IMR-90 (cell line): ENCODE data around the gene MIB1. TPM values are rescaled to one million over a fixed set of nuclear protein-coding genes. Genes with fewer than 3 reads are reported as not detected.

Source experiments
- ATAC-seq: fragments of 200-7000 bp; cut with Tn5 transposase; 2 replicates; pipeline ENCODE4 v1.9.1; 2020; ENCODE audit warnings: low read depth, mild to moderate bottlenecking, moderate library complexity
- BruUV-seq: library from RNA; stranded (reverse); fragments of 400-500 nt; replicated peaks from 2 replicates; lab custom pipeline; 2021; lab: Mats Ljungman, UMichigan
- CTCF ChIA-PET: fragments of 300-600 bp; formaldehyde crosslinking; extraction: SDS; loops from one replicate; lab custom pipeline; 2021; ENCODE audit warnings: antibody characterized with exemption; lab: Yijun Ruan, JAX
- POLR2A ChIA-PET: fragments of 300-600 bp; sonication (Branson Sonifier 250); formaldehyde crosslinking; loops from one replicate; lab custom pipeline; 2022; ENCODE audit warnings: antibody characterized with exemption; ENCODE audit not compliant: unreplicated experiment; lab: Charles Lee
- DNase-seq: peaks from one replicate; pipeline ENCODE4 v3.0.0; 2013
- H2AFZ ChIP-seq: replicated peaks from 2 replicates; pipeline ENCODE3; 2013; ENCODE audit warnings: low read length, mild to moderate bottlenecking; ENCODE audit not compliant: poor library complexity
- H2AK5ac ChIP-seq: 2 replicates; pipeline ENCODE4 v1.6.1; 2013; ENCODE audit warnings: low read depth, low read length, inconsistent platforms
- H2AK9ac ChIP-seq: replicated peaks from 2 replicates; pipeline ENCODE3; 2013; ENCODE audit warnings: mild to moderate bottlenecking, low read depth, low read length, moderate library complexity; ENCODE audit not compliant: poor library complexity
- H2BK120ac ChIP-seq: 2 replicates; pipeline ENCODE4 v1.6.1; 2013; ENCODE audit warnings: low read depth, low read length, inconsistent platforms
- H2BK15ac ChIP-seq: 3 replicates; pipeline ENCODE4 v1.6.1; 2013; ENCODE audit warnings: low read depth, low read length, inconsistent platforms
- H2BK20ac ChIP-seq: 2 replicates; pipeline ENCODE4 v1.6.1; 2013; ENCODE audit warnings: low read depth, mild to moderate bottlenecking, inconsistent platforms, low read length, moderate library complexity
- H2BK5ac ChIP-seq: 2 replicates; pipeline ENCODE4 v1.6.1; 2013; ENCODE audit warnings: mild to moderate bottlenecking, low read depth, low read length, inconsistent platforms; ENCODE audit not compliant: poor library complexity, severe bottlenecking
- H3K14ac ChIP-seq: replicated peaks from 2 replicates; pipeline ENCODE4 v1.6.1; 2013; ENCODE audit warnings: low read depth, low read length, inconsistent platforms
- H3K18ac ChIP-seq: 2 replicates; pipeline ENCODE4 v1.6.1; 2013; ENCODE audit warnings: low read depth, low read length, control low read depth
- H3K23ac ChIP-seq: 2 replicates; pipeline ENCODE4 v1.6.1; 2013; ENCODE audit warnings: low read depth, low read length, inconsistent platforms
- H3K27ac ChIP-seq: 2 replicates; pipeline ENCODE4 v1.5.1; 2013; ENCODE audit warnings: mild to moderate bottlenecking, control low read depth, low read length; ENCODE audit not compliant: insufficient read depth
- H3K27me3 ChIP-seq: 2 replicates; pipeline ENCODE4 v1.6.1; 2013; ENCODE audit warnings: low read length; ENCODE audit not compliant: control insufficient read depth, insufficient read depth
- H3K36me3 ChIP-seq: 2 replicates; pipeline ENCODE4 v1.6.1; 2013; ENCODE audit warnings: low read length, mixed read lengths; ENCODE audit not compliant: control insufficient read depth, insufficient read depth
- H3K4ac ChIP-seq: 2 replicates; pipeline ENCODE4 v1.6.1; 2013; ENCODE audit warnings: low read depth, low read length, inconsistent platforms
- H3K4me1 ChIP-seq: 2 replicates; pipeline ENCODE4 v1.6.1; 2013; ENCODE audit warnings: low read length, mixed read lengths; ENCODE audit not compliant: control insufficient read depth, insufficient read depth
- H3K4me2 ChIP-seq: 2 replicates; pipeline ENCODE4 v1.6.1; 2013; ENCODE audit warnings: low read depth, mild to moderate bottlenecking, control low read depth, low read length, moderate library complexity
- H3K4me3 ChIP-seq: 2 replicates; pipeline ENCODE4 v1.5.1; 2013; ENCODE audit warnings: low read depth, mild to moderate bottlenecking, control low read depth, low read length, moderate library complexity; ENCODE audit not compliant: insufficient read depth
- H3K56ac ChIP-seq: 2 replicates; pipeline ENCODE4 v1.6.1; 2013; ENCODE audit warnings: low read length, inconsistent platforms; ENCODE audit not compliant: insufficient read depth; ENCODE audit errors: extremely low read depth
- H3K79me1 ChIP-seq, 2 experiments: 2 replicates each; pipeline ENCODE4 v1.6.1; 2013; ENCODE audit warnings: low read length in 2 of 2, inconsistent platforms in 1 of 2, low read depth in 1 of 2
- H3K9ac ChIP-seq: 2 replicates; pipeline ENCODE4 v1.6.1; 2013; ENCODE audit warnings: low read depth, low read length, control low read depth
- H3K9me1 ChIP-seq: 2 replicates; pipeline ENCODE4 v1.6.1; 2013; ENCODE audit warnings: low read length, inconsistent platforms; ENCODE audit not compliant: insufficient read depth
- H3K9me3 ChIP-seq: 2 replicates; pipeline ENCODE4 v1.6.1; 2013; ENCODE audit warnings: low read length; ENCODE audit not compliant: control insufficient read depth, insufficient read depth
- H4K20me1 ChIP-seq: 2 replicates; pipeline ENCODE4 v1.6.1; 2013; ENCODE audit warnings: low read length, inconsistent platforms; ENCODE audit not compliant: insufficient read depth
- H4K5ac ChIP-seq: 2 replicates; pipeline ENCODE4 v1.6.1; 2013; ENCODE audit warnings: mild to moderate bottlenecking, low read depth, low read length, control low read depth
- H4K8ac ChIP-seq, 2 experiments: 2 replicates each; pipeline ENCODE4 v1.6.1; 2013; ENCODE audit warnings: low read depth in 2 of 2, low read length in 2 of 2, control low read depth in 1 of 2, inconsistent platforms in 1 of 2
- H4K91ac ChIP-seq: 2 replicates; pipeline ENCODE4 v1.6.1; 2013; ENCODE audit warnings: low read depth, low read length, inconsistent platforms; ENCODE audit not compliant: insufficient read depth
- MAFK ChIP-seq: IDR thresholded peaks from 2 replicates; pipeline ENCODE4 v1.6.1; 2012; ENCODE audit warnings: low read depth, low read length, improper control_type of control experiment
- RAD21 ChIP-seq: IDR thresholded peaks from 2 replicates; pipeline ENCODE4 v1.6.1; 2012; ENCODE audit warnings: low read length, improper control_type of control experiment
- WGBS, 2 experiments: methylation state at CpG; one replicate each; pipeline versions ENCODE4 v1.1.5 to v1.1.7; 2013; ENCODE audit warnings: missing lambda C conversion rate in 2 of 2; ENCODE audit not compliant: insufficient read length in 1 of 2; ENCODE audit errors: extremely low coverage in 2 of 2; 5-methylcytosine and 5-hydroxymethylcytosine counted together
- dilution Hi-C: fragments of 300-500 bp; cut with HindIII; formaldehyde crosslinking; loops from one replicate; pipeline ENCODE4 v1.14.3; 2018; ENCODE audit warnings: low sequenced_read_pairs; ENCODE audit not compliant: unreplicated experiment
- in situ Hi-C: fragments of 300-500 bp; cut with MboI; formaldehyde crosslinking; loops from 3 replicates; pipeline ENCODE4 v1.14.3; 2019; ENCODE audit warnings: low sequenced_read_pairs, inconsistent platforms, mixed read lengths
- intact Hi-C: fragments of 100-400 bp; cut with micrococcal nuclease; formaldehyde crosslinking; loops from 2 replicates; pipeline ENCODE4 v1.10.0; 2022
- polyA plus RNA-seq, 3 experiments: library from polyadenylated mRNA; depleted of rRNA; stranded (reverse); fragments of >200 nt; gene quantifications; 2 replicates each; pipeline ENCODE4 v1.2.3, GENCODE V29; 2012; ENCODE audit warnings: low replicate concordance in 1 of 3
- total RNA-seq: library from RNA; depleted of rRNA; stranded (reverse); fragments of >200 nt; gene quantifications from 2 replicates; pipeline ENCODE4 v1.2.3, GENCODE V29; 2012

The MIB1 gene
- total and polyA plus RNA-seq, 2 of the 4 experiments (the other 2 are of a cell fraction) = 5.9 to 80.1 TPM

DNA sequence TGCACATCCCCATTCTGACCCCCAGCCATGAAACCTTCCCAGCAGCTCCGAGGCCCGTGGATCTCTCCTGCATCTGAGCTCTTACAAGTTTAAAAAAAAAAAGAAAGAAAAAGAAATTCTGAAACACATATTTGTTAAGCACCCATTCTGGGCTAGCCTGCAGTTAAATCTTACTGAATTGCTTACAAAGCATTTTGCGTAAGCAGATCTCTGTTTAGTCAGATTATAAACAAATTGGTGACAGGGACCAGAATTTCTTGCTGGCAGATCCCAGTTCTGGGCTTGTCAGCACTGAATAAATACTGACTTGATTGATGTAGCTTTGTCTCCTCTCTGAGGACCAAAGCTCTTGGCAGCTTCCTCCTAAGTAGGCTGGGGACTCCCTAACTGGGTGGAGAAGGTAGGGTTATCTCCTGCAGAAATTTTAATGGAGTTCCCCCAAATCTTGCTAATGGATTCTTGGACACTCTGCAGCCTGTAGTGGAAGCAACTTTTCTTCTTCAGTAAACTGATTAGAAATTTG, 160.9 kb downstream of the MIB1 start:
- intact Hi-C loops = no loop called here
- no CpG with 5 or more reads among the region's 3 CpGs for WGBS, 2 experiments

More for the DNA sequence above, 160.9 kb downstream of the MIB1 start:
- H3K4me3 ChIP-seq = no peak overlapping the region
- H3K23ac ChIP-seq = no peak overlapping the region
- H3K79me1 ChIP-seq = no peaks in the 10 kb centered on the region
- H3K9me1 ChIP-seq = no peaks in the 10 kb centered on the region
- no peak overlapping the region for H2AK5ac ChIP-seq
- no peak overlapping the region for H4K5ac ChIP-seq
- TF ChIP-seq MAFK = peak; percentile 79
- TF ChIP-seq RAD21 = no peak
- in situ Hi-C loops (loop anchor here (10.0 to 25.0 kb wide), 3 partner anchors 663 to 1086 kb away; no protein-coding TSS in a partner anchor), dilution Hi-C loops (no loop called here)
- H3K9me3 ChIP-seq = no peaks in the 10 kb centered on the region
- no TSS peak for BruUV-seq
- H3K27ac ChIP-seq = no peak overlapping the region
- H3K4me1 ChIP-seq = no peaks in the 10 kb centered on the region; the same call in 1 of the 2 replicates
- no peak overlapping the region for H4K91ac ChIP-seq
- no peak overlapping the region; a peak in 1 of 4 replicates for H4K8ac ChIP-seq
- no peak overlapping the region for H2BK120ac ChIP-seq
- no peak overlapping the region for H3K4ac ChIP-seq
- DNase-seq (no peak), ATAC-seq (peak; percentile 41)
- H4K20me1 ChIP-seq = no peaks in the 10 kb centered on the region
- H3K36me3 ChIP-seq = no peaks in the 10 kb centered on the region
- H3K56ac ChIP-seq = no peak overlapping the region
- H3K18ac ChIP-seq = no peak overlapping the region
- H3K27me3 ChIP-seq = peaks cover 11% of the 10 kb centered on the region
- H3K4me2 ChIP-seq = no peak overlapping the region; the same call in 1 of the 2 replicates
- H2AK9ac ChIP-seq = no peak overlapping the region
- no peak overlapping the region for H2BK20ac ChIP-seq
- H2BK15ac ChIP-seq = no peak overlapping the region
- ChIA-PET POLR2A (interaction anchor here (0.5 to 0.6 kb wide), 2 partner anchors 219 to 660 kb away, joined by 3 read pairs; no protein-coding TSS in a partner anchor), CTCF (no interaction called here)
- no peak overlapping the region for H2BK5ac ChIP-seq
- no peak overlapping the region for H3K9ac ChIP-seq
- no peak overlapping the region for H2AFZ ChIP-seq
- no peak overlapping the region for H3K14ac ChIP-seq
